GM23338 (cell line): ENCODE measurements around the gene CYBC1.

Source experiments
- CREB1 ChIP-seq: fragments of 250-450 bp; sonication (Bioruptor Pico); IDR thresholded peaks from 2 replicates; pipeline ENCODE4 v1.5.0; 2020; ENCODE audit warnings: low read depth, mild to moderate bottlenecking, moderate library complexity
- EZH2 ChIP-seq: fragments of 200-600 bp; sonication (generic); IDR thresholded peaks from one replicate; pipeline ENCODE4 v1.8.0; 2017; ENCODE audit warnings: antibody characterized with exemption, mild to moderate bottlenecking, low read depth; ENCODE audit not compliant: unreplicated experiment
- EZH2phosphoT487 ChIP-seq: fragments of 200-600 bp; sonication (generic); IDR thresholded peaks from one replicate; pipeline ENCODE4 v1.8.1; 2018; ENCODE audit warnings: antibody characterized with exemption; ENCODE audit not compliant: unreplicated experiment
- JUNB ChIP-seq: IDR thresholded peaks from one replicate; pipeline ENCODE4 v1.6.1; 2016; ENCODE audit warnings: antibody characterized with exemption; ENCODE audit not compliant: unreplicated experiment
- POLR2AphosphoS5 ChIP-seq: IDR thresholded peaks from 2 replicates; pipeline ENCODE4 v1.6.1; 2016; ENCODE audit warnings: antibody characterized with exemption, low read depth
- TF ChIP-seq, protein P1 (sequence below), 2 experiments: fragments of 200-600 bp in 1 of 2; sonication (generic) in 1 of 2; conservative IDR thresholded peaks; 2 replicates each; pipeline versions ENCODE4 v1.5.1 to v1.6.1; 2016 to 2017; ENCODE audit warnings: antibody characterized with exemption in 2 of 2, low read depth in 2 of 2, mild to moderate bottlenecking in 2 of 2, moderate library complexity in 1 of 2
- TF ChIP-seq, protein P2 (sequence below): IDR thresholded peaks from one replicate; pipeline ENCODE4 v1.6.1; 2018; ENCODE audit warnings: antibody characterized with exemption; ENCODE audit not compliant: unreplicated experiment
- TF ChIP-seq, protein P3 (sequence below): IDR thresholded peaks from 2 replicates; pipeline ENCODE4 v1.6.1; 2016; ENCODE audit warnings: antibody characterized with exemption

DNA sequence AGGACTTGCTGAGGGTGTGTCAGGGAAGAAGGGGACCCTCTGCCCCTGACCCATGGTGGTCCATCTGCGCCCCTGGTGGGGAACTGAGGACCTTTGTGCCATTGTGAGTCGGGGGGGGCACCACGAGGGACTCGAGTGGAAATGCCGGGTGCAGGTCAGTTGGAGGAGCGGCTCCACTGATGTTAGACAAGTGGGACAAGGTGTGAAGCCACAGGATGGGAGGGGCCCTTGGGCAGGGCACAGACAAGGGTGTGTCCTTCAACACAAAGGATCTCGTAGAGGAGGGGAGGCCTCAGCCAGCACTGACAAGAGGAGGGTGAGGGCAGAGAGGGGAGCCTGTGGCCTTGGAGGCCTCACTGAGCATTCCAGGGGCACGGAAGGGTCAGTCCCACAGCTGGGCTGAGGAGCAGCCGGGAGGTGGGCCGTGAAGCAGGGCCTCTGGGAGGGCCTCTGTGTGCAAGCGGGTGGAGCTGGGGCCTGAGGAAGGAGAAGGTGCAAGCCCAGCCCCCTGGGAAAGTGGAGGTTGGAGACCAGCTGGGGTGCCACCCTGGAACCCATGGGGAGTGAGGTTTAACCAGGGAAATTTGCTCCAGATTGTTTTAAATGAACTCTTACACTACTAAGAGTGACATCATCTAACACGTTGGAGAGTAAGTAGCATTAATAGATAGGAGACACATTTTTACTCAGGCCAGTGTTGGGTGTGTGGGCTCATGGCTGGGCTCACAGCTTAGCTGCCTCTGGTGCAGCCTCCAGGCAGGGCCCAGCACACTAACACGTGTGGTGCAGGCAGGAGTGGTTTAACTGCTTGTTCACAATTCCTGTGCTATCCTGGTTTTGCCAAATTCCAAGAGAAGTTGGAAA, 35.9 kb upstream of the CYBC1 start:
- TF ChIP-seq, protein P1, sequence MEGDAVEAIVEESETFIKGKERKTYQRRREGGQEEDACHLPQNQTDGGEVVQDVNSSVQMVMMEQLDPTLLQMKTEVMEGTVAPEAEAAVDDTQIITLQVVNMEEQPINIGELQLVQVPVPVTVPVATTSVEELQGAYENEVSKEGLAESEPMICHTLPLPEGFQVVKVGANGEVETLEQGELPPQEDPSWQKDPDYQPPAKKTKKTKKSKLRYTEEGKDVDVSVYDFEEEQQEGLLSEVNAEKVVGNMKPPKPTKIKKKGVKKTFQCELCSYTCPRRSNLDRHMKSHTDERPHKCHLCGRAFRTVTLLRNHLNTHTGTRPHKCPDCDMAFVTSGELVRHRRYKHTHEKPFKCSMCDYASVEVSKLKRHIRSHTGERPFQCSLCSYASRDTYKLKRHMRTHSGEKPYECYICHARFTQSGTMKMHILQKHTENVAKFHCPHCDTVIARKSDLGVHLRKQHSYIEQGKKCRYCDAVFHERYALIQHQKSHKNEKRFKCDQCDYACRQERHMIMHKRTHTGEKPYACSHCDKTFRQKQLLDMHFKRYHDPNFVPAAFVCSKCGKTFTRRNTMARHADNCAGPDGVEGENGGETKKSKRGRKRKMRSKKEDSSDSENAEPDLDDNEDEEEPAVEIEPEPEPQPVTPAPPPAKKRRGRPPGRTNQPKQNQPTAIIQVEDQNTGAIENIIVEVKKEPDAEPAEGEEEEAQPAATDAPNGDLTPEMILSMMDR (conservative IDR thresholded peaks at IDR 0.05; ENCODE audit: low read depth in 2 of 2), result no peak
- TF ChIP-seq EZH2 (no peak), CREB1 (CRISPR knock-in tag) (no peak), JUNB (no peak), POLR2AphosphoS5 (no peak), EZH2phosphoT487 (no peak)
- TF ChIP-seq, protein P2, sequence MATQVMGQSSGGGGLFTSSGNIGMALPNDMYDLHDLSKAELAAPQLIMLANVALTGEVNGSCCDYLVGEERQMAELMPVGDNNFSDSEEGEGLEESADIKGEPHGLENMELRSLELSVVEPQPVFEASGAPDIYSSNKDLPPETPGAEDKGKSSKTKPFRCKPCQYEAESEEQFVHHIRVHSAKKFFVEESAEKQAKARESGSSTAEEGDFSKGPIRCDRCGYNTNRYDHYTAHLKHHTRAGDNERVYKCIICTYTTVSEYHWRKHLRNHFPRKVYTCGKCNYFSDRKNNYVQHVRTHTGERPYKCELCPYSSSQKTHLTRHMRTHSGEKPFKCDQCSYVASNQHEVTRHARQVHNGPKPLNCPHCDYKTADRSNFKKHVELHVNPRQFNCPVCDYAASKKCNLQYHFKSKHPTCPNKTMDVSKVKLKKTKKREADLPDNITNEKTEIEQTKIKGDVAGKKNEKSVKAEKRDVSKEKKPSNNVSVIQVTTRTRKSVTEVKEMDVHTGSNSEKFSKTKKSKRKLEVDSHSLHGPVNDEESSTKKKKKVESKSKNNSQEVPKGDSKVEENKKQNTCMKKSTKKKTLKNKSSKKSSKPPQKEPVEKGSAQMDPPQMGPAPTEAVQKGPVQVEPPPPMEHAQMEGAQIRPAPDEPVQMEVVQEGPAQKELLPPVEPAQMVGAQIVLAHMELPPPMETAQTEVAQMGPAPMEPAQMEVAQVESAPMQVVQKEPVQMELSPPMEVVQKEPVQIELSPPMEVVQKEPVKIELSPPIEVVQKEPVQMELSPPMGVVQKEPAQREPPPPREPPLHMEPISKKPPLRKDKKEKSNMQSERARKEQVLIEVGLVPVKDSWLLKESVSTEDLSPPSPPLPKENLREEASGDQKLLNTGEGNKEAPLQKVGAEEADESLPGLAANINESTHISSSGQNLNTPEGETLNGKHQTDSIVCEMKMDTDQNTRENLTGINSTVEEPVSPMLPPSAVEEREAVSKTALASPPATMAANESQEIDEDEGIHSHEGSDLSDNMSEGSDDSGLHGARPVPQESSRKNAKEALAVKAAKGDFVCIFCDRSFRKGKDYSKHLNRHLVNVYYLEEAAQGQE, result no peak
- TF ChIP-seq, protein P3, sequence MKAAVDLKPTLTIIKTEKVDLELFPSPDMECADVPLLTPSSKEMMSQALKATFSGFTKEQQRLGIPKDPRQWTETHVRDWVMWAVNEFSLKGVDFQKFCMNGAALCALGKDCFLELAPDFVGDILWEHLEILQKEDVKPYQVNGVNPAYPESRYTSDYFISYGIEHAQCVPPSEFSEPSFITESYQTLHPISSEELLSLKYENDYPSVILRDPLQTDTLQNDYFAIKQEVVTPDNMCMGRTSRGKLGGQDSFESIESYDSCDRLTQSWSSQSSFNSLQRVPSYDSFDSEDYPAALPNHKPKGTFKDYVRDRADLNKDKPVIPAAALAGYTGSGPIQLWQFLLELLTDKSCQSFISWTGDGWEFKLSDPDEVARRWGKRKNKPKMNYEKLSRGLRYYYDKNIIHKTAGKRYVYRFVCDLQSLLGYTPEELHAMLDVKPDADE, result no peak
